Mesodermal cell (in vitro differentiated cells): ENCODE measurements around the gene ZNF724. TPM values are rescaled to one million over a fixed set of nuclear protein-coding genes. Genes with fewer than 3 reads are reported as not detected.
A peak's percentile ranks its signal among the peaks of the same experiment; 100 is the strongest.
"Not testable (repeated sequence)": the region's sequence is repeated elsewhere in the genome, so short reads cannot be mapped to it uniquely, and the experiment has no call there.

Experiments
- H3K27ac ChIP-seq: 2 replicates; pipeline ENCODE4 v1.7.0; 2013; ENCODE audit warnings: mild to moderate bottlenecking, low read depth, low read length, moderate library complexity; ENCODE audit not compliant: severe bottlenecking
- H3K36me3 ChIP-seq: 2 replicates; pipeline ENCODE4 v1.7.1; 2013; ENCODE audit warnings: mild to moderate bottlenecking, low read length, moderate library complexity; ENCODE audit not compliant: control insufficient read depth, insufficient read depth
- H3K4me1 ChIP-seq: one replicate; pipeline ENCODE4 v1.7.1; 2013; ENCODE audit warnings: mild to moderate bottlenecking, low read length; ENCODE audit not compliant: insufficient read depth, control insufficient read depth, poor library complexity, severe bottlenecking
- H3K4me3 ChIP-seq: 2 replicates; pipeline ENCODE4 v1.7.0; 2013; ENCODE audit warnings: low read length, control low read depth, mild to moderate bottlenecking; ENCODE audit not compliant: insufficient read depth, poor library complexity, severe bottlenecking; ENCODE audit errors: extremely low read depth
- H3K9me3 ChIP-seq: 2 replicates; pipeline ENCODE4 v1.7.1; 2013; ENCODE audit warnings: mild to moderate bottlenecking, low read length, moderate library complexity; ENCODE audit not compliant: control insufficient read depth
- WGBS, 2 experiments: methylation state at CpG; one replicate each; pipeline ENCODE4 v1.1.5; 2013; ENCODE audit warnings: missing lambda C conversion rate in 2 of 2; ENCODE audit not compliant: insufficient coverage in 2 of 2; 5-methylcytosine and 5-hydroxymethylcytosine counted together
- polyA plus RNA-seq, 2 experiments: library from polyadenylated mRNA; stranded (reverse); fragments of 50-300 nt; gene quantifications; one replicate each; pipeline ENCODE4 v1.2.3, GENCODE V29; 2013

The ZNF724 gene
- polyA plus RNA-seq (2013, experiment 1 of 2): 7.2 TPM
- 8.5 TPM for polyA plus RNA-seq (2013, experiment 2 of 2)

DNA sequence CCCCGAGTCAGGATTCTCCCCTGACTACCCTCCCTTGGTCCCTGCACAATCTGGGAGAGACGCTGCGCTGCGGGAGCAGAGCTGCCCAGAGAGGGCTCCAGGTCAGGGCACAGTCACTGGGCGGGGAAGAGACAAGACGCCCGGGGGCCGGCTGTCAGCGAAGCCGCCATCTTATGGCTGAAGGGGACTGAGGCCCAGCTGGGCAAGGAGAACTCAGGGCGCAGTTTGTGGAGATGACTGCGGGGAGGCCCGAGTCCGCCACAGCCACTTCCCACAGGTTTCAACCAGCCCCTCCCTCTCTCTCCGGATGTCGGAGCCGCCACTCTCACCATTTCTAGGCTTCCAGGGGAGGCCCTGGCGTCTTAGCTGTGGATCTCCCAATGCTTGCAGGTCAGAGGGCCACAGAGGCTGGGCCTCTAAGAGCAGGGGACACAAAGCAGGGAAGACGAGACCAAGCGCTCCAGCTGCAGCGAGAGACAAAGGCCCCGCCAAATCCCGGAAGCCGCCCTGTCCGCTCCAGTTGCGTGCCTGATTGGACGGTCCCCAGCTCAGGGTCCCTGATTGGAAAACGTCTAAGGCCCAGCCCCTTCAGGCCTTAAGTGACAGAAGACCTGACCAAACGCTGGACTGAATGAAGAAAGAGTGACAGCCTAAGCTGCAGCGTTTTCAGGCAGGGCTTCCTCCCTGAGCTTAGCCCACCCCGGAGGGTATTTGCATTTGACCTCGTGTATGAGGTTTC is at the start of gene ZNF724:
TSS of gene ZNF724 (minus strand) at position 484 of the 739 bp plus-strand sequence. CDS start at position 332, 152 bp downstream.
- Histone ChIP-seq H3K4me1 (no peaks in the 10 kb centered on the region), H3K36me3 (peaks cover 38% of the 10 kb centered on the region), H3K4me3 (peak within 1 kb of the TSS; percentile 68), H3K27ac (peak within 1 kb of the TSS; percentile 98), H3K9me3 (peaks cover 12% of the 10 kb centered on the region)
- 0 to 1% methylated on average over 23 to 28 of the region's 32 CpGs for WGBS, 2 experiments

DNA sequence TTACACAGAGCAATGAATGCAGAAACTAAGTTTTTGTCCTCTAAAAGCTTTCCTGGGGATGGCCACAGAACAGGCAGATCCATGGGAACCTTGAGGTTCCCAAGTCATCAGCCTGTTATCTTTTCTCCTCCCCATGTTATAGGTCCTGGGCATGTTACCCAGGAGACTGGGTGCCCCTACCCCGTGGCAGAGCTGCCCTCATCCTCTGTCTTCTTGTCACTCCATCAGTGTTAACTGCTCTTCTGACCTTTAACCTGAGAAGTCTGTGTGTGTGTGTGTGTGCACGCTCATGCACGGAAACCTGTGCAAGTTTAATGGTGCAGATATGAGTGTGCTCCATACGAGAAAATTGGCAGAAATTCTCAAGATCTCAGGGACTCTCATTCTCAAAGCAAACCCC is 43.9 kb upstream of the ZNF724 start:
- Histone ChIP-seq H3K4me1 (no peaks in the 10 kb centered on the region), H3K4me3 (no peak overlapping the region), H3K27ac (no peak overlapping the region), H3K9me3 (no peaks in the 10 kb centered on the region), H3K36me3 (no peaks in the 10 kb centered on the region)
- 67 to 95% methylated on average over 1 to 2 of the region's 4 CpGs for WGBS, 2 experiments

DNA sequence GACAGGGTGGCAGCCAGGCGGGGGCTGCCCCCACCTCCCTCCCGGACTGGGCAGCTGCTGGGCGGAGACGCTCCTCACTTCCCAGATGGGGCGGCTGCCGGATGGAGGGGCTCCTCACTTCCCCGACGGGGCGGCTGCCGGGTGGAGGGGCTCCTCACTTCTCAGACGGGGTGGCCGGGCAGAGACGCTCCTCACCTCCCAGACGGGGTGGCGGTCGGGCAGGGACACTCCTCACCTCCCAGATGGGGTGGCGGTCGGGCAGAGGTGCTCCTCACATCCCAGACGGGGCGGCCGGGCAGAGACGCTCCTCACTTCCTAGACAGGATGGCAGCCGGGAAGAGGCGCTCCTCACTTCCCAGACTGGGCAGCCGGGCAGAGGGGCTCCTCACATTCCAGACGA is 39.8 kb upstream of the ZNF724 start:
- not testable (repeated sequence) for H3K36me3 ChIP-seq, H3K4me1 ChIP-seq

DNA sequence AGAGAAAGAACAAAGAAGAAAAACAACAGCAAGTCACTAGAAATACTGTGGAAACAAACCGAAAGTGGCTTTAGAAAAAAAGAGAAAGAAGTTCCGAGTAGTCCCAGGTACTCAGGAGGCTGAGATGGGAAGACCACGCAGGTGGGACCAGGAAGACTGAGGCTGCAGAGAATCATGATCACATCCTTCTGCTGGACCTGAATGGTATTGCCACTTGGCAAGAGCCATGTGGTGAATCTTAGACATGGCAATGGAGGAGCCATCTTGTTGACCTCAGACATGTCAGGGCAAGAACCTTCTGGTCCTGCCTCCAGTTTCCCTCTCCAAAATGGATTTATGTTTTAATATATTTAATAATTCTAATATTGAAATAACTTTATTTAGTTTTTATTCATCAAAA is 37.4 kb upstream of the ZNF724 start:
- no peaks in the 10 kb centered on the region for H3K36me3 ChIP-seq
- no peaks in the 10 kb centered on the region for H3K4me1 ChIP-seq
- no peak overlapping the region for H3K4me3 ChIP-seq
- no peak overlapping the region for H3K27ac ChIP-seq
- peaks cover 4% of the 10 kb centered on the region for H3K9me3 ChIP-seq
- 85 to 93% methylated on average over 3 of the region's 3 CpGs for WGBS, 2 experiments

More for the DNA sequence above, 39.8 kb upstream of the ZNF724 start:
- not testable (repeated sequence) for H3K4me3 ChIP-seq, H3K27ac ChIP-seq, H3K9me3 ChIP-seq
- WGBS, 2 experiments: 92 to 93% methylated on average over 16 to 23 of the region's 26 CpGs

DNA sequence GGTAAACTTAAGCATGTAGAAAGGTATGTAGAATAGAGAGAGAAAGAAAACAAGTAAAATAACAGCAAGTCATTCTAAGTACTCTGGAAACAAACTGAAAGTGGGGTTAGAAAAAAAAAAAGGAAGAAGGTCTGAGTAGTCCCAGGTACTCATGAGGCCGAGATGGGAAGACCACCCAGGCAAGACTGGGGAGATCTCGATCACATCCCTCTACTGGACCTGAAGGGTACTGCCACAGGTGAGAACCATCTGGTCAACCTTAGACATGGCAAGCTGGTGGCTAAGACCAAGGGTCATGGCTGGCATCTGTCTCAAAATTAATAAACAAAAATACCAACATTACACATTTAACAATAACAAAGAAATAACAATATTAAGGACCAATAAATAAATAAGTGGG is 36.3 kb upstream of the ZNF724 start:
- Histone ChIP-seq H3K4me3 (no peak overlapping the region), H3K9me3 (peaks cover 4% of the 10 kb centered on the region)
- WGBS, 2 experiments: 60 to 61% methylated on average over 1 to 2 of the region's 2 CpGs

DNA sequence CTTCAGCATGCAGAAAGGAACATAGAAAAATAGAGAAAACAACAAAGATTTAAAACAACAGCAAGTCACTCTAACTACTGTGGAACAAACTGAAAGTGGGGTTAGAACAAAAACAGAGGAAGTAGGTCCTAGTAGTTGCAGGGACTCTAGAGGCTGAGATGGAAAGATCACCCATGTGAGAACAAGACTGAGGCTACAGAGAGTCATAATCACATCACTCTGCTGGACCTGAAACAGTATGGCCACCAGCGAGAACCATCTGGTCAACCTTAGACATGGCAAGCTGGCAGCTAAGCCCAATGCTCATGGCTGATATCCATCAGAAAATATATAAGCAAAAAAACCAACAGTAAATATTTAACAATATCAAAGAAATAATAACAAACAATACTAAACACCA is 35.8 kb upstream of the ZNF724 start:
- no peaks in the 10 kb centered on the region for H3K4me1 ChIP-seq
- no peak overlapping the region for H3K27ac ChIP-seq
- H3K4me3 ChIP-seq: no peak overlapping the region
- no CpG with 5 or more reads among the region's 1 CpG for WGBS, 2 experiments
- peaks cover 4% of the 10 kb centered on the region for H3K9me3 ChIP-seq
- H3K36me3 ChIP-seq: no peaks in the 10 kb centered on the region

More for the DNA sequence above, 36.3 kb upstream of the ZNF724 start:
- H3K36me3 ChIP-seq: no peaks in the 10 kb centered on the region
- no peaks in the 10 kb centered on the region for H3K4me1 ChIP-seq
- no peak overlapping the region for H3K27ac ChIP-seq

DNA sequence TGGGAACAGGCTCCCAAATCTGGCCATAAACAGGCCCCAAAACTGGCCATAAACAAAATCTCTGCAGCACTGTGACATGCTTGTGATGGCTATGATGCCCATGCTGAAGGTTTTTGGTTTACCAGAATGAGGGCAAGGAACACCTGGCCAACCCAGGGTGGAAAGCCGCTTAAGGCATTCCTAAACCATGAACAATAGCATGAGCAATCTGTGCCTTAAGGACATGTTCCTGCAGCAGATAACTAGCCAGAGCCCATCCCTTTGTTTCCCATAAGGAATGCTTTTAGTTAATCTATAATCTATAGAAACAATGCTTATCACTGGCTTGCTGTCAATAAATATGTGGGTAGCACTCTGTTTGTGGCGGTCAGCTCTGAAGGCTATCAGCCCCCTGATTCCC is 35.1 kb upstream of the ZNF724 start:
- not testable (repeated sequence) for H3K4me3 ChIP-seq, H3K9me3 ChIP-seq, H3K27ac ChIP-seq, H3K4me1 ChIP-seq, H3K36me3 ChIP-seq
- WGBS, 2 experiments: 90 to 100% methylated on average over 1 to 2 of the region's 2 CpGs

DNA sequence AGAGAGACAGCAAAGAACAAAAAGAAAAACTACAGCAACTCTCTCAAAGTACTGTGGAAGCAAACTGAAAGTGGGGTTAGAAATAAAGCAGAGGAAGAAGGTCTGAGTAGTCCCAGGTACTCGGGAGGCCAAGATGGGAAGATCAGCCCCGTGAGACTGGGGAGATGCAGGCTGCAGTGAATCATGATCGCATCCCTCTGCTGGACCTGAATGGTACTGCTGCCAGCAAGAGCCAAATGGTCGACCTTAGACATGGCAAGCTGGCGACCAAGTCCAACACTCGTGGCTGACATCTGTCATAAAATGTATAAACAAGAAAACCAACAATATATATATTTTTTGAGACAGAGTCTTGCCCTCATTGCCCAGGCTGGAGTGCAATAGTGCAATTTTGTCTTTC is 33.7 kb upstream of the ZNF724 start:
- Histone ChIP-seq H3K36me3 (no peaks in the 10 kb centered on the region), H3K4me3 (no peak overlapping the region), H3K4me1 (no peaks in the 10 kb centered on the region), H3K27ac (no peak overlapping the region), H3K9me3 (peaks cover 4% of the 10 kb centered on the region)
- 26 to 31% methylated on average over 4 to 6 of the region's 6 CpGs for WGBS, 2 experiments

DNA sequence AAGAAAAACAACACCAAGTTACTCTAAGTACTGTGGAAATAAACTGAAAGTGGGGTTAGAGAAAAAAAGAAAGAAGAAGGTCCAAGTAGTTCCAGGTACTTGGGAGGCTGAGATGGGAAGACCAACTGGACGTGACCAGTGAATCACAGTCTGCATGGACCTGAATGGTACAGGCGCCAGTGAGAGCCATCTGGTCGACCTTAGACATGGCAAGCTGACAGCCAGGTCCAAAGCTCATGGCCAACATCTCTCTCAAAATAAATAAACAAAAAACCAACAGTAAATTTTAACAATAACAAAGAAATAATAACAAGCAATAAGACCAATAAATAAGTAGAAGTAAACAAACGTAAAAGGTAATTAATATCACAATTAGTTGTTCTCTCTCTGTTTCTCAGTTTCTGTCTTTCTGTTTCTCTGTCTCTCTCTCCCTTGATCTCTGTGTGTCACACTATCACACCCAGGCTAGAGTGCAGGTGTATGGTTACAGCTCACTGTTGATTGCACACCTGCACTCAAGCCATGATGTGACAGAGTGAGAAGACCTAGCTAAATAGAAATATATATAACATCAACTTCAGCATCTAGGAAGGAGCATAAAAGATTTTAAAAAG is 31.6 kb upstream of the ZNF724 start:
- no peak overlapping the region for H3K4me3 ChIP-seq
- H3K36me3 ChIP-seq: no peaks in the 10 kb centered on the region
- WGBS, 2 experiments: 69 to 83% methylated on average over 2 to 3 of the region's 4 CpGs
- H3K27ac ChIP-seq: no peak overlapping the region
- H3K9me3 ChIP-seq: no peaks in the 10 kb centered on the region
- H3K4me1 ChIP-seq: no peaks in the 10 kb centered on the region

DNA sequence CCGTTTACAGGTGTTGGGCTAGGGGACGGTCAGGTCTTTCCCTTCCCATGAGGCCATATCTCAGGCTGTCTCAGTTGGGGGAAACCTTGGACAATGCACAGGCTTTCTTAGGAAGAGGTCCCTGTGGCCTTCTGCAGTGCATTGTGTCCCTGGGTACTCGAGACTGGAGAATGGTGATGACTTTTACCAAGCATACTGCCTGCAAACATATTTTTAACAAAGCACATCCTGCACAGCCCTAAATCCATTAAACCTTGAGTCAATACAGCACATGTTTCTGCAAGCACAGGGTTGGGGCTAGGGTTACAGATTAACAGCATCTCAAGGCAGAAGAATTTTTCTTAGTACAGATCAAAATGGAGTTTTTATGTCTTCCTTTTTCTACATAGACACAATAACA is 27.9 kb upstream of the ZNF724 start:
- H3K36me3 ChIP-seq, H3K27ac ChIP-seq, H3K4me3 ChIP-seq, H3K9me3 ChIP-seq, H3K4me1 ChIP-seq: not testable (repeated sequence)
- 84% methylated on average over 3 of the region's 3 CpGs; no CpG with 5 or more reads in 1 of the 2 experiments for WGBS, 2 experiments
